Thymus (tissue), 11 donors: ENCODE data around the gene SLC25A13. TPM values are rescaled to one million over a fixed set of nuclear protein-coding genes. Genes with fewer than 3 reads are reported as not detected.
"Not testable (repeated sequence)": the region's sequence is repeated elsewhere in the genome, so short reads cannot be mapped to it uniquely, and the experiment has no call there.

ENCODE experiments used
- DNase-seq, 9 donors: peaks; one replicate each; pipeline ENCODE4 v3.0.0-alpha.2; 2013; ENCODE audit warnings: low spot score in 9 of 9, low read depth in 6 of 9, missing footprints in 1 of 9
- H3K27ac ChIP-seq, 2 donors: one replicate each; pipeline ENCODE4 v1.5.1; 2013; ENCODE audit warnings: control low read depth in 1 of 2, low read depth in 1 of 2, low read length in 1 of 2, mild to moderate bottlenecking in 1 of 2, moderate library complexity in 1 of 2
- H3K27me3 ChIP-seq, 2 donors: one replicate each; pipeline ENCODE4 v1.5.1; 2013; ENCODE audit warnings: low read length in 1 of 2; ENCODE audit not compliant: control insufficient read depth in 2 of 2, insufficient read depth in 1 of 2
- H3K36me3 ChIP-seq, 2 donors: one replicate each; pipeline ENCODE4 v1.5.1; 2013; ENCODE audit warnings: low read length in 1 of 2, mild to moderate bottlenecking in 1 of 2, moderate library complexity in 1 of 2; ENCODE audit not compliant: control insufficient read depth in 2 of 2, insufficient read depth in 2 of 2
- H3K4me1 ChIP-seq, 2 donors: one replicate each; pipeline ENCODE4 v1.5.1; 2013; ENCODE audit warnings: low read length in 2 of 2; ENCODE audit not compliant: control insufficient read depth in 2 of 2, insufficient read depth in 2 of 2
- H3K4me3 ChIP-seq, 2 donors: one replicate each; pipeline ENCODE4 v1.5.1; 2013; ENCODE audit warnings: low read length in 2 of 2, control low read depth in 1 of 2, mild to moderate bottlenecking in 1 of 2
- H3K9me3 ChIP-seq, 2 donors: one replicate each; pipeline ENCODE4 v1.5.1; 2013; ENCODE audit warnings: low read length in 1 of 2, mild to moderate bottlenecking in 1 of 2; ENCODE audit not compliant: control insufficient read depth in 2 of 2, insufficient read depth in 1 of 2
- WGBS: extraction: QIAGEN DNeasy Blood & Tissue Kit; methylation state at CpG from one replicate; pipeline ENCODE4 v1.1.7; 2013; 5-methylcytosine and 5-hydroxymethylcytosine counted together
- polyA plus RNA-seq: library from polyadenylated mRNA; stranded (reverse); fragments of 200-250 nt; gene quantifications from one replicate; pipeline ENCODE4 v1.2.3, GENCODE V29; 2013
- total RNA-seq: library from RNA; stranded (reverse); fragments of 120-200 nt; gene quantifications from one replicate; pipeline ENCODE4 v1.2.4, GENCODE V29; 2013
- donor health status: healthy.

The SLC25A13 gene
- total and polyA plus RNA-seq, 2 donors, result 9.7 to 10.9 TPM

GRCh38 chr7:96293911-96294310, 28.0 kb downstream of the SLC25A13 start:
- H3K36me3 ChIP-seq, H3K9me3 ChIP-seq, H3K4me3 ChIP-seq, H3K27ac ChIP-seq, DNase-seq, H3K4me1 ChIP-seq, H3K27me3 ChIP-seq: not testable (repeated sequence)
- WGBS, result 97% methylated on average over 4 of the region's 4 CpGs

GRCh38 chr7:96287559-96287958, 34.3 kb downstream of the SLC25A13 start:
- Histone ChIP-seq H3K9me3 (peaks cover 0 to 8% of the 10 kb centered on the region in 2 donors), H3K4me3 (no peak overlapping the region), H3K27ac (no peak overlapping the region), H3K4me1 (peaks cover 19 to 26% of the 10 kb centered on the region in 2 donors), H3K27me3 (no peaks in the 10 kb centered on the region), H3K36me3 (no peaks in the 10 kb centered on the region)
- no peak for DNase-seq
- 88% methylated on average over 4 of the region's 4 CpGs for WGBS

GRCh38 chr7:96287132-96287531, 34.8 kb downstream of the SLC25A13 start:
- Histone ChIP-seq H3K27me3 (no peaks in the 10 kb centered on the region), H3K36me3 (no peaks in the 10 kb centered on the region), H3K27ac (no peak overlapping the region), H3K4me3 (no peak overlapping the region), H3K4me1 (peaks cover 19 to 26% of the 10 kb centered on the region in 2 donors), H3K9me3 (peaks cover 0 to 8% of the 10 kb centered on the region in 2 donors)
- no peak for DNase-seq
- WGBS, result 41% methylated on average over 3 of the region's 3 CpGs

- Histone ChIP-seq H3K4me3 (no peak overlapping the region), H3K9me3 (peaks cover 0 to 8% of the 10 kb centered on the region in 2 donors), H3K36me3 (no peaks in the 10 kb centered on the region), H3K4me1 (peaks cover 19 to 26% of the 10 kb centered on the region in 2 donors), H3K27me3 (no peaks in the 10 kb centered on the region), H3K27ac (peak overlapping the region; percentile 75 to 90)
- 3% methylated on average over 3 of the region's 3 CpGs for WGBS
- peak; percentile 28 to 90 (median 66) for DNase-seq
Measured at GRCh38 chr7:96285579-96285978, 36.3 kb downstream of the SLC25A13 start.

- Histone ChIP-seq H3K36me3 (no peaks in the 10 kb centered on the region), H3K27ac (no peak overlapping the region), H3K27me3 (no peaks in the 10 kb centered on the region), H3K4me3 (no peak overlapping the region), H3K4me1 (peaks cover 19 to 26% of the 10 kb centered on the region in 2 donors), H3K9me3 (peaks cover 0 to 8% of the 10 kb centered on the region in 2 donors)
- no peak for DNase-seq
- 95% methylated on average over 3 of the region's 3 CpGs for WGBS
Measured at GRCh38 chr7:96284835-96285234, 37.1 kb downstream of the SLC25A13 start.

- Histone ChIP-seq H3K27ac (no peak overlapping the region), H3K36me3 (no peaks in the 10 kb centered on the region), H3K4me1 (peaks cover 19 to 26% of the 10 kb centered on the region in 2 donors), H3K27me3 (no peaks in the 10 kb centered on the region), H3K4me3 (no peak overlapping the region), H3K9me3 (peaks cover 0 to 8% of the 10 kb centered on the region in 2 donors)
- DNase-seq, result no peak
- WGBS, result 95% methylated on average over 2 of the region's 2 CpGs
Measured at GRCh38 chr7:96284240-96284639, 37.7 kb downstream of the SLC25A13 start.

GRCh38 chr7:96282835-96283234, 39.1 kb downstream of the SLC25A13 start:
- Histone ChIP-seq H3K36me3 (no peaks in the 10 kb centered on the region), H3K9me3 (no peaks in the 10 kb centered on the region), H3K27me3 (no peaks in the 10 kb centered on the region), H3K4me1 (peaks cover 19 to 26% of the 10 kb centered on the region in 2 donors), H3K27ac (no peak overlapping the region), H3K4me3 (no peak overlapping the region)
- no peak for DNase-seq
- WGBS, result 90% methylated on average over 1 of the region's 1 CpG

- WGBS, result 96% methylated on average over 4 of the region's 4 CpGs
- H3K27me3 ChIP-seq, result no peaks in the 10 kb centered on the region
Measured at GRCh38 chr7:96277921-96278320, 44.0 kb downstream of the SLC25A13 start.

GRCh38 chr7:96276019-96276418, 45.9 kb downstream of the SLC25A13 start:
- H3K4me3 ChIP-seq, result no peak overlapping the region
- 99% methylated on average over 2 of the region's 2 CpGs for WGBS

More at GRCh38 chr7:96277921-96278320, 44.0 kb downstream of the SLC25A13 start:
- DNase-seq, result no peak
- no peak overlapping the region for H3K27ac ChIP-seq
- H3K9me3 ChIP-seq, result no peaks in the 10 kb centered on the region
- no peaks in the 10 kb centered on the region for H3K4me1 ChIP-seq
- H3K36me3 ChIP-seq, result no peaks in the 10 kb centered on the region
- H3K4me3 ChIP-seq, result no peak overlapping the region

GRCh38 chr7:96273716-96274115, 48.2 kb downstream of the SLC25A13 start:
- Histone ChIP-seq H3K9me3 (no peaks in the 10 kb centered on the region), H3K36me3 (no peaks in the 10 kb centered on the region), H3K4me1 (no peaks in the 10 kb centered on the region), H3K27ac (no peak overlapping the region), H3K4me3 (no peak overlapping the region), H3K27me3 (no peaks in the 10 kb centered on the region)
- WGBS, result 94% methylated on average over 1 of the region's 1 CpG
- no peak for DNase-seq

More at GRCh38 chr7:96276019-96276418, 45.9 kb downstream of the SLC25A13 start:
- H3K36me3 ChIP-seq, result no peaks in the 10 kb centered on the region
- no peaks in the 10 kb centered on the region for H3K9me3 ChIP-seq
- no peak for DNase-seq
- no peaks in the 10 kb centered on the region for H3K4me1 ChIP-seq
- no peak overlapping the region for H3K27ac ChIP-seq
- H3K27me3 ChIP-seq, result no peaks in the 10 kb centered on the region
